ENCODE results near the gene LANCL3.
A peak's percentile ranks its signal among the peaks of the same experiment; 100 is the strongest.
"Not testable (repeated sequence)": the region's sequence is repeated elsewhere in the genome, so short reads cannot be mapped to it uniquely, and the experiment has no call there.

The LANCL3 gene

GRCh38 chrX:37572108-37572587, 687 bp downstream of the LANCL3 start:
- DNase-seq (ENCODE audit: low spot score); in situ Hi-C loops (cut with MboI; ENCODE audit: low sequenced_read_pairs, unreplicated experiment): not testable (repeated sequence)
- peak; percentile 10 for TF ChIP-seq CTCF (IDR thresholded peaks at IDR 0.05; ENCODE audit: borderline replicate concordance, control extremely low read depth, extremely low read depth, insufficient read depth, missing control alignments)

- DNase-seq (ENCODE audit: low spot score); in situ Hi-C loops (cut with MboI; ENCODE audit: low sequenced_read_pairs, unreplicated experiment): not testable (repeated sequence)
These were observed 1.7 kb downstream of the LANCL3 start for GRCh38 chrX:37573121-37573520.

- no peak for DNase-seq (ENCODE audit: low spot score)
- in situ Hi-C loops (cut with MboI; ENCODE audit: low sequenced_read_pairs, unreplicated experiment): no loop called here
These were observed 6.6 kb downstream of the LANCL3 start for GRCh38 chrX:37578045-37578444.

GRCh38 chrX:37580080-37580479, 8.6 kb downstream of the LANCL3 start:
- in situ Hi-C loops (cut with MboI; ENCODE audit: low sequenced_read_pairs, unreplicated experiment): no loop called here
- no peak for TF ChIP-seq CTCF (IDR thresholded peaks at IDR 0.05; ENCODE audit: borderline replicate concordance, control extremely low read depth, extremely low read depth, insufficient read depth, missing control alignments)
- no peak for DNase-seq (ENCODE audit: low spot score)

More at GRCh38 chrX:37578045-37578444, 6.6 kb downstream of the LANCL3 start:
- no peak for TF ChIP-seq CTCF (IDR thresholded peaks at IDR 0.05; ENCODE audit: borderline replicate concordance, control extremely low read depth, extremely low read depth, insufficient read depth, missing control alignments)

- in situ Hi-C loops (cut with MboI; ENCODE audit: low sequenced_read_pairs, unreplicated experiment); DNase-seq (ENCODE audit: low spot score): not testable (repeated sequence)
These were observed 15.9 kb downstream of the LANCL3 start for GRCh38 chrX:37587337-37587736.

GRCh38 chrX:37590047-37590446, 18.6 kb downstream of the LANCL3 start:
- DNase-seq (ENCODE audit: low spot score): no peak
- TF ChIP-seq CTCF (IDR thresholded peaks at IDR 0.05; ENCODE audit: borderline replicate concordance, control extremely low read depth, extremely low read depth, insufficient read depth, missing control alignments): no peak
- in situ Hi-C loops (cut with MboI; ENCODE audit: low sequenced_read_pairs, unreplicated experiment): no loop called here

- in situ Hi-C loops (cut with MboI; ENCODE audit: low sequenced_read_pairs, unreplicated experiment): no loop called here
- DNase-seq (ENCODE audit: low spot score): no peak
These were observed 23.4 kb downstream of the LANCL3 start for GRCh38 chrX:37594755-37595382.

More at GRCh38 chrX:37594755-37595382, 23.4 kb downstream of the LANCL3 start:
- no peak for TF ChIP-seq CTCF (IDR thresholded peaks at IDR 0.05; ENCODE audit: borderline replicate concordance, control extremely low read depth, extremely low read depth, insufficient read depth, missing control alignments)

Measured in GM13976 (cell line).